SK-N-SH treated with all-trans-retinoic acid at 6 μM for 48 hours (cell line): ENCODE data around the gene CDKN2D.

Experiments
- ESRRG ChIP-seq: fragments of 250-450 bp; sonication (Bioruptor Pico); IDR thresholded peaks from 2 replicates; pipeline ENCODE4 v1.6.1; 2021; ENCODE audit warnings: mild to moderate bottlenecking
- TSHZ2 ChIP-seq: fragments of 250-450 bp; sonication (Bioruptor Pico); IDR thresholded peaks from 2 replicates; pipeline ENCODE4 v1.5.0; 2020; ENCODE audit warnings: mild to moderate bottlenecking, moderate library complexity

DNA sequence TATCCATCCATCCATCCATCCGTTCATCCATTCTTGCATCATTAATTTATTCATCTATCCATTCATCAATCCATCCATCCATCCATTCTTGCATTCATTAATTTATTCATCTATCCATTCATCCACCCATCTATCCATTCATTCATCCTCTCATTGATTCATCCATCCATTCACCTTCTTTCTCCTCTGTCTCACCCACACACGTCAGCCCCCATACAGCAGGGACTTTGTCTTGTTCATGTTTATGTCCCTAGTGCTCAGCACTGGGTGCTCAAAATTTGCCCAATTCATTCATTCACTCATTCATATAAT is 19.0 kb upstream of the CDKN2D start:
- TF ChIP-seq TSHZ2 (CRISPR knock-in tag) (no peak), ESRRG (CRISPR knock-in tag) (no peak)
